Liver (tissue), 9 donors: ENCODE data around the gene SEMA5A. TPM values are rescaled to one million over a fixed set of nuclear protein-coding genes. Genes with fewer than 3 reads are reported as not detected.

ENCODE experiments used
- DNase-seq: peaks from one replicate; pipeline ENCODE4 v3.0.0-alpha.2; 2017; ENCODE audit warnings: low spot score
- H3K27ac ChIP-seq, 2 donors: one replicate each; pipeline ENCODE4 v1.7.0; 2013; ENCODE audit warnings: inconsistent platforms in 2 of 2, low read length in 2 of 2, control low read depth in 1 of 2, low read depth in 1 of 2, mild to moderate bottlenecking in 1 of 2
- H3K27me3 ChIP-seq, 4 donors: one replicate each; pipeline versions ENCODE4 v1.6.1 to v1.7.0; 2013; ENCODE audit warnings: low read length in 3 of 4, inconsistent platforms in 1 of 4, mild to moderate bottlenecking in 1 of 4, moderate library complexity in 1 of 4; ENCODE audit not compliant: control insufficient read depth in 4 of 4, insufficient read depth in 4 of 4
- H3K36me3 ChIP-seq, 4 donors: one replicate each; pipeline versions ENCODE4 v1.6.1 to v1.7.0; 2013; ENCODE audit warnings: low read length in 3 of 4, mild to moderate bottlenecking in 3 of 4, low read depth in 1 of 4, moderate library complexity in 1 of 4; ENCODE audit not compliant: control insufficient read depth in 4 of 4, insufficient read depth in 3 of 4
- H3K4me1 ChIP-seq, 4 donors: one replicate each; pipeline versions ENCODE4 v1.6.1 to v1.7.0; 2013; ENCODE audit warnings: low read length in 3 of 4, mild to moderate bottlenecking in 3 of 4, moderate library complexity in 1 of 4; ENCODE audit not compliant: control insufficient read depth in 4 of 4, insufficient read depth in 4 of 4
- H3K4me3 ChIP-seq, 3 donors: one replicate each; pipeline versions ENCODE4 v1.6.1 to v1.7.0; 2013; ENCODE audit warnings: low read length in 3 of 3, control low read depth in 1 of 3, low read depth in 1 of 3, mild to moderate bottlenecking in 1 of 3
- H3K9ac ChIP-seq, 2 donors: one replicate each; pipeline ENCODE4 v1.7.0; 2013; ENCODE audit warnings: low read length in 2 of 2, mild to moderate bottlenecking in 2 of 2, moderate library complexity in 2 of 2, control low read depth in 1 of 2, low read depth in 1 of 2
- H3K9me3 ChIP-seq, 4 donors: one replicate each; pipeline versions ENCODE4 v1.6.1 to v1.7.0; 2013; ENCODE audit warnings: low read length in 3 of 4; ENCODE audit not compliant: control insufficient read depth in 4 of 4
- EGR1 ChIP-seq, 2 donors: IDR thresholded peaks; 2 replicates each; pipeline ENCODE4 v1.6.1; 2016 to 2018; ENCODE audit warnings: antibody characterized with exemption in 2 of 2, low read depth in 2 of 2
- FOXA1 ChIP-seq: IDR thresholded peaks from 2 replicates; pipeline ENCODE4 v1.6.1; 2016; ENCODE audit warnings: antibody characterized with exemption
- FOXA2 ChIP-seq: IDR thresholded peaks from 2 replicates; pipeline ENCODE4 v1.6.1; 2016; ENCODE audit warnings: antibody characterized with exemption
- GABPA ChIP-seq, 2 donors: IDR thresholded peaks in 1 of 2; conservative IDR thresholded peaks in 1 of 2; 2 replicates each; pipeline ENCODE4 v1.6.1; 2016; ENCODE audit warnings: antibody characterized with exemption in 2 of 2, mild to moderate bottlenecking in 1 of 2, moderate library complexity in 1 of 2
- HNF4A ChIP-seq, 2 donors: conservative IDR thresholded peaks; 2 replicates each; pipeline ENCODE4 v1.6.1; 2016; ENCODE audit warnings: antibody characterized with exemption in 2 of 2, mild to moderate bottlenecking in 2 of 2
- HNF4G ChIP-seq: IDR thresholded peaks from 2 replicates; pipeline ENCODE4 v1.6.1; 2016; ENCODE audit warnings: antibody characterized with exemption
- JUND ChIP-seq, 2 donors: IDR thresholded peaks; 2 replicates each; pipeline ENCODE4 v1.6.1; 2016; ENCODE audit warnings: antibody characterized with exemption in 2 of 2
- RAD21 ChIP-seq, 2 donors: IDR thresholded peaks; 2 replicates each; pipeline ENCODE4 v1.6.1; 2016; ENCODE audit warnings: antibody characterized with exemption in 2 of 2, mild to moderate bottlenecking in 2 of 2
- RXRA ChIP-seq, 2 donors: IDR thresholded peaks; 2 replicates each; pipeline ENCODE4 v1.6.1; 2017 to 2018; ENCODE audit warnings: antibody characterized with exemption in 2 of 2, mild to moderate bottlenecking in 1 of 2
- SP1 ChIP-seq: IDR thresholded peaks from 2 replicates; pipeline ENCODE4 v1.6.1; 2018; ENCODE audit warnings: antibody characterized with exemption, mild to moderate bottlenecking
- TAF1 ChIP-seq: conservative IDR thresholded peaks from 2 replicates; pipeline ENCODE4 v1.6.1; 2016; ENCODE audit warnings: antibody characterized with exemption, mild to moderate bottlenecking
- YY1 ChIP-seq: IDR thresholded peaks from 2 replicates; pipeline ENCODE4 v1.6.1; 2016; ENCODE audit warnings: antibody characterized with exemption, mild to moderate bottlenecking
- WGBS: extraction: QIAGEN DNeasy Blood & Tissue Kit; methylation state at CpG from one replicate; pipeline ENCODE4 v1.1.7; 2013; 5-methylcytosine and 5-hydroxymethylcytosine counted together
- polyA plus RNA-seq, 2 donors: library from polyadenylated mRNA; stranded (reverse) in 1 of 2; unstranded in 1 of 2; fragments of 200-250 nt in 1 of 2; fragments of >200 nt in 1 of 2; fragmentation: Nextera tagmentation in 1 of 2; extraction: Ambion mirVana in 1 of 2; gene quantifications; one replicate each; pipeline versions ENCODE4 v1.2.1 to v1.2.3, GENCODE V29; 2013 to 2015
- total RNA-seq, 2 donors: library from RNA; depleted of rRNA; stranded (reverse); fragments of >200 nt; gene quantifications; one replicate each; pipeline ENCODE4 v1.2.3, GENCODE V29; 2014
- TF ChIP-seq, protein P1 (sequence below): fragments of 150-350 bp; IDR thresholded peaks from 2 replicates; pipeline ENCODE4 v1.5.1; 2017; ENCODE audit warnings: improper control_type of control experiment, low read depth, low read length; ENCODE audit not compliant: missing input control
- TF ChIP-seq, protein P2 (sequence below): IDR thresholded peaks from 2 replicates; pipeline ENCODE4 v1.6.1; 2016; ENCODE audit warnings: antibody characterized with exemption
- TF ChIP-seq, protein P3 (sequence below): IDR thresholded peaks from 2 replicates; pipeline ENCODE4 v1.6.1; 2016; ENCODE audit warnings: antibody characterized with exemption, mild to moderate bottlenecking
- TF ChIP-seq, protein P4 (sequence below): IDR thresholded peaks from 2 replicates; pipeline ENCODE4 v1.6.1; 2016; ENCODE audit warnings: antibody characterized with exemption
- TF ChIP-seq, protein P5 (sequence below): IDR thresholded peaks from 2 replicates; pipeline ENCODE4 v1.6.1; 2016; ENCODE audit warnings: antibody characterized with exemption
- donor health status: healthy.
- donor health status: healthy.
- donor health status: healthy.
- donor health status: healthy.
- donor health status: healthy.

SEMA5A gene
- total and polyA plus RNA-seq, 4 donors = 1.1 to 5.8 (median 3.2) TPM

DNA sequence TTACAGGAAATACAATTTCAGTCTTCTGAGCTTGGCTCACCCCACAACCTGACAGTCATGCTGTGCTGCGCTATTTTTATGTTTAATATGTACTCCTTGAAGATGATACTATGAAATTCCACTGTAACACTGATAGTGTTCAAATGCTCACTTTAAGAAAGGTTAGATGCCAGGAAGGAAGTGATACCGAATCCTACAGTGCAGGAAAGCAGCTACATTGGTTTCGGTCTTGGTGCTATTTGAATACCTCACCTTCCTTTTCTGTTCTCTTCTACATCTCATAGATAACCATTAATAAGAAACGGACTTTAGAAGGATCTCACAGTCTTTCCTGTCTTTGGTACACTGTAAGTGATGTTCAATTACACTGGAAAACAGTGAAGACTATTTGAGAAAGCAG is 117.6 kb downstream of the SEMA5A start:
- Histone ChIP-seq H3K4me3 (no peak overlapping the region), H3K27me3 (no peaks in the 10 kb centered on the region), H3K9me3 (no peaks in the 10 kb centered on the region), H3K4me1 (peaks cover 0 to 14% (median 3%) of the 10 kb centered on the region in 4 donors), H3K36me3 (no peaks in the 10 kb centered on the region), H3K27ac (no peak overlapping the region), H3K9ac (no peak overlapping the region)
- WGBS = 83% methylated on average over 4 of the region's 4 CpGs
- TF ChIP-seq HNF4A (conservative IDR thresholded peaks at IDR 0.05) (no peak), FOXA1 (no peak), RAD21 (IDR thresholded peaks at IDR 0.05) (no peak), YY1 (no peak), JUND (IDR thresholded peaks at IDR 0.05) (no peak), EGR1 (IDR thresholded peaks at IDR 0.05; ENCODE audit: low read depth in 2 of 2) (no peak)
- TF ChIP-seq, protein P1, sequence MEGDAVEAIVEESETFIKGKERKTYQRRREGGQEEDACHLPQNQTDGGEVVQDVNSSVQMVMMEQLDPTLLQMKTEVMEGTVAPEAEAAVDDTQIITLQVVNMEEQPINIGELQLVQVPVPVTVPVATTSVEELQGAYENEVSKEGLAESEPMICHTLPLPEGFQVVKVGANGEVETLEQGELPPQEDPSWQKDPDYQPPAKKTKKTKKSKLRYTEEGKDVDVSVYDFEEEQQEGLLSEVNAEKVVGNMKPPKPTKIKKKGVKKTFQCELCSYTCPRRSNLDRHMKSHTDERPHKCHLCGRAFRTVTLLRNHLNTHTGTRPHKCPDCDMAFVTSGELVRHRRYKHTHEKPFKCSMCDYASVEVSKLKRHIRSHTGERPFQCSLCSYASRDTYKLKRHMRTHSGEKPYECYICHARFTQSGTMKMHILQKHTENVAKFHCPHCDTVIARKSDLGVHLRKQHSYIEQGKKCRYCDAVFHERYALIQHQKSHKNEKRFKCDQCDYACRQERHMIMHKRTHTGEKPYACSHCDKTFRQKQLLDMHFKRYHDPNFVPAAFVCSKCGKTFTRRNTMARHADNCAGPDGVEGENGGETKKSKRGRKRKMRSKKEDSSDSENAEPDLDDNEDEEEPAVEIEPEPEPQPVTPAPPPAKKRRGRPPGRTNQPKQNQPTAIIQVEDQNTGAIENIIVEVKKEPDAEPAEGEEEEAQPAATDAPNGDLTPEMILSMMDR = no peak
- TF ChIP-seq, protein P2, sequence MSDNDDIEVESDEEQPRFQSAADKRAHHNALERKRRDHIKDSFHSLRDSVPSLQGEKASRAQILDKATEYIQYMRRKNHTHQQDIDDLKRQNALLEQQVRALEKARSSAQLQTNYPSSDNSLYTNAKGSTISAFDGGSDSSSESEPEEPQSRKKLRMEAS = no peak
- DNase-seq = no peak

DNA sequence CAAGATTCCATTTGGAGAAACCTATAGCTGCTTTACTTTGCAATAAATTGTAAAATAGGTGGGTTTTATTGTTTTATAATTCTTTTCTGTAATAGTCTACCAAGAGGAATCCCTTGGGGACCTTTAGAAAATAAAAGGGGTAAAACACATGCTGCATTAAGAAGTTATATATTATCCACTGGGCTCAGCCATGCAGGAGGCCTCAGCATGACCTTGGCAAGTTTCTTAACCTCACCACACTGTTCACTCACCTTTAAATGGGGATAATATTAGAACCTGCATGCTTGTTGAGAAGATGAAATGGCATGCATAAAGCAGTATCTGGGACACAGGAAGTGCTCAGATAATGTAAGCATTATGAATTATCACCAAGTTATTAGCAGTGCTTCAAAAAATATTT is 120.2 kb downstream of the SEMA5A start:
- TF ChIP-seq SP1 (no peak), GABPA (IDR thresholded peaks at IDR 0.05 in 1 of 2, conservative IDR thresholded peaks at IDR 0.05 in 1 of 2) (no peak), JUND (IDR thresholded peaks at IDR 0.05) (no peak), EGR1 (IDR thresholded peaks at IDR 0.05; ENCODE audit: low read depth in 2 of 2) (no peak), YY1 (no peak), FOXA1 (no peak), RXRA (IDR thresholded peaks at IDR 0.05) (no peak), HNF4G (no peak), FOXA2 (no peak), TAF1 (no peak), RAD21 (IDR thresholded peaks at IDR 0.05) (no peak)
- TF ChIP-seq, protein P3, sequence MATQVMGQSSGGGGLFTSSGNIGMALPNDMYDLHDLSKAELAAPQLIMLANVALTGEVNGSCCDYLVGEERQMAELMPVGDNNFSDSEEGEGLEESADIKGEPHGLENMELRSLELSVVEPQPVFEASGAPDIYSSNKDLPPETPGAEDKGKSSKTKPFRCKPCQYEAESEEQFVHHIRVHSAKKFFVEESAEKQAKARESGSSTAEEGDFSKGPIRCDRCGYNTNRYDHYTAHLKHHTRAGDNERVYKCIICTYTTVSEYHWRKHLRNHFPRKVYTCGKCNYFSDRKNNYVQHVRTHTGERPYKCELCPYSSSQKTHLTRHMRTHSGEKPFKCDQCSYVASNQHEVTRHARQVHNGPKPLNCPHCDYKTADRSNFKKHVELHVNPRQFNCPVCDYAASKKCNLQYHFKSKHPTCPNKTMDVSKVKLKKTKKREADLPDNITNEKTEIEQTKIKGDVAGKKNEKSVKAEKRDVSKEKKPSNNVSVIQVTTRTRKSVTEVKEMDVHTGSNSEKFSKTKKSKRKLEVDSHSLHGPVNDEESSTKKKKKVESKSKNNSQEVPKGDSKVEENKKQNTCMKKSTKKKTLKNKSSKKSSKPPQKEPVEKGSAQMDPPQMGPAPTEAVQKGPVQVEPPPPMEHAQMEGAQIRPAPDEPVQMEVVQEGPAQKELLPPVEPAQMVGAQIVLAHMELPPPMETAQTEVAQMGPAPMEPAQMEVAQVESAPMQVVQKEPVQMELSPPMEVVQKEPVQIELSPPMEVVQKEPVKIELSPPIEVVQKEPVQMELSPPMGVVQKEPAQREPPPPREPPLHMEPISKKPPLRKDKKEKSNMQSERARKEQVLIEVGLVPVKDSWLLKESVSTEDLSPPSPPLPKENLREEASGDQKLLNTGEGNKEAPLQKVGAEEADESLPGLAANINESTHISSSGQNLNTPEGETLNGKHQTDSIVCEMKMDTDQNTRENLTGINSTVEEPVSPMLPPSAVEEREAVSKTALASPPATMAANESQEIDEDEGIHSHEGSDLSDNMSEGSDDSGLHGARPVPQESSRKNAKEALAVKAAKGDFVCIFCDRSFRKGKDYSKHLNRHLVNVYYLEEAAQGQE = no peak
- TF ChIP-seq, protein P4, sequence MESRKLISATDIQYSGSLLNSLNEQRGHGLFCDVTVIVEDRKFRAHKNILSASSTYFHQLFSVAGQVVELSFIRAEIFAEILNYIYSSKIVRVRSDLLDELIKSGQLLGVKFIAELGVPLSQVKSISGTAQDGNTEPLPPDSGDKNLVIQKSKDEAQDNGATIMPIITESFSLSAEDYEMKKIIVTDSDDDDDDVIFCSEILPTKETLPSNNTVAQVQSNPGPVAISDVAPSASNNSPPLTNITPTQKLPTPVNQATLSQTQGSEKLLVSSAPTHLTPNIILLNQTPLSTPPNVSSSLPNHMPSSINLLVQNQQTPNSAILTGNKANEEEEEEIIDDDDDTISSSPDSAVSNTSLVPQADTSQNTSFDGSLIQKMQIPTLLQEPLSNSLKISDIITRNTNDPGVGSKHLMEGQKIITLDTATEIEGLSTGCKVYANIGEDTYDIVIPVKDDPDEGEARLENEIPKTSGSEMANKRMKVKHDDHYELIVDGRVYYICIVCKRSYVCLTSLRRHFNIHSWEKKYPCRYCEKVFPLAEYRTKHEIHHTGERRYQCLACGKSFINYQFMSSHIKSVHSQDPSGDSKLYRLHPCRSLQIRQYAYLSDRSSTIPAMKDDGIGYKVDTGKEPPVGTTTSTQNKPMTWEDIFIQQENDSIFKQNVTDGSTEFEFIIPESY = no peak
- TF ChIP-seq, protein P2 = no peak
- TF ChIP-seq, protein P1 = no peak
- TF ChIP-seq, protein P5, sequence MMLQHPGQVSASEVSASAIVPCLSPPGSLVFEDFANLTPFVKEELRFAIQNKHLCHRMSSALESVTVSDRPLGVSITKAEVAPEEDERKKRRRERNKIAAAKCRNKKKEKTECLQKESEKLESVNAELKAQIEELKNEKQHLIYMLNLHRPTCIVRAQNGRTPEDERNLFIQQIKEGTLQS = no peak

More for the DNA sequence above, 120.2 kb downstream of the SEMA5A start:
- H3K36me3 ChIP-seq = no peaks in the 10 kb centered on the region
- no peak overlapping the region for H3K4me3 ChIP-seq
- no peaks in the 10 kb centered on the region for H3K27me3 ChIP-seq
- DNase-seq = no peak
- peaks cover 0 to 6% (median 4%) of the 10 kb centered on the region in 4 donors for H3K4me1 ChIP-seq
- H3K27ac ChIP-seq = no peak overlapping the region
- no peak overlapping the region for H3K9ac ChIP-seq
- no peaks in the 10 kb centered on the region for H3K9me3 ChIP-seq
